HS-27A (cell line): ENCODE measurements around the gene RBBP8.
A peak's percentile ranks its signal among the peaks of the same experiment; 100 is the strongest.
"Not testable (repeated sequence)": the region's sequence is repeated elsewhere in the genome, so short reads cannot be mapped to it uniquely, and the experiment has no call there.

Experiments used
- DNase-seq: peaks from one replicate; pipeline ENCODE4 v3.0.0-alpha.2; 2012; ENCODE audit warnings: low read depth, missing footprints

RBBP8 gene

GRCh38 chr18:22946217-22946616 lies 13.1 kb downstream of the RBBP8 start:
- DNase-seq = no peak

GRCh38 chr18:22946846-22947245 lies 13.7 kb downstream of the RBBP8 start:
- DNase-seq = no peak

- DNase-seq = no peak
Observed at GRCh38 chr18:22951823-22952222, 18.7 kb downstream of the RBBP8 start.

GRCh38 chr18:22952525-22952924 lies 19.4 kb downstream of the RBBP8 start:
- no peak for DNase-seq

- not testable (repeated sequence) for DNase-seq
Observed at GRCh38 chr18:22953982-22954381, 20.9 kb downstream of the RBBP8 start.

GRCh38 chr18:22956226-22956625 lies 23.1 kb downstream of the RBBP8 start:
- no peak for DNase-seq

GRCh38 chr18:22961156-22961555 lies 28.0 kb downstream of the RBBP8 start:
- no peak for DNase-seq

- DNase-seq = no peak
Observed at GRCh38 chr18:22962004-22962403, 28.9 kb downstream of the RBBP8 start.

- no peak for DNase-seq
Observed at GRCh38 chr18:22964116-22964515, 31.0 kb downstream of the RBBP8 start.

- DNase-seq = no peak
Observed at GRCh38 chr18:22964722-22965121, 31.6 kb downstream of the RBBP8 start.

- no peak for DNase-seq
Observed at GRCh38 chr18:22971038-22971437, 37.9 kb downstream of the RBBP8 start.

GRCh38 chr18:22974001-22974400 lies 40.9 kb downstream of the RBBP8 start:
- no peak for DNase-seq

GRCh38 chr18:22974707-22975106 lies 41.6 kb downstream of the RBBP8 start:
- DNase-seq = no peak

- no peak for DNase-seq
Observed at GRCh38 chr18:22975508-22975907, 42.4 kb downstream of the RBBP8 start.

GRCh38 chr18:22977847-22978701 lies 44.9 kb downstream of the RBBP8 start:
- peak; percentile 46 for DNase-seq

- no peak for DNase-seq
Observed at GRCh38 chr18:22980394-22980793, 47.3 kb downstream of the RBBP8 start.

- DNase-seq = no peak
Observed at GRCh38 chr18:22981274-22982133, 48.4 kb downstream of the RBBP8 start.

GRCh38 chr18:22983175-22983574 lies 50.0 kb downstream of the RBBP8 start:
- no peak for DNase-seq

GRCh38 chr18:22985250-22985649 lies 52.1 kb downstream of the RBBP8 start:
- DNase-seq = no peak

GRCh38 chr18:22987547-22988189 lies 54.5 kb downstream of the RBBP8 start:
- no peak for DNase-seq

- no peak for DNase-seq
Observed at GRCh38 chr18:22988208-22988607, 55.1 kb downstream of the RBBP8 start.

- DNase-seq = no peak
Observed at GRCh38 chr18:22998344-22998743, 65.2 kb downstream of the RBBP8 start.

GRCh38 chr18:22999212-22999611 lies 66.1 kb downstream of the RBBP8 start:
- no peak for DNase-seq
